Suprapubic skin (tissue), 4 donors: ENCODE data around the gene THBS3.

ENCODE experiments used
- CTCF ChIP-seq, 2 donors: fragments of 200-600 bp in 1 of 2; fragments of 450-650 bp in 1 of 2; sonication (generic) in 1 of 2; IDR thresholded peaks; one replicate each; pipeline ENCODE4 v1.5.1; 2016 to 2019; ENCODE audit warnings: antibody characterized with exemption in 2 of 2, mild to moderate bottlenecking in 1 of 2, moderate library complexity in 1 of 2
- EP300 ChIP-seq: sonication (generic); formaldehyde crosslinking; IDR thresholded peaks from one replicate; pipeline ENCODE4 v1.6.1; 2017; ENCODE audit warnings: antibody characterized with exemption
- POLR2A ChIP-seq, 2 donors: fragments of 450-650 bp; IDR thresholded peaks; one replicate each; pipeline ENCODE4 v1.6.1; 2017; ENCODE audit warnings: antibody characterized with exemption in 2 of 2, mild to moderate bottlenecking in 2 of 2, moderate library complexity in 2 of 2
- POLR2AphosphoS5 ChIP-seq, 3 donors: sonication (generic); formaldehyde crosslinking; IDR thresholded peaks; one replicate each; pipeline ENCODE4 v1.6.1; 2017; ENCODE audit warnings: antibody characterized with exemption in 3 of 3

DNA sequence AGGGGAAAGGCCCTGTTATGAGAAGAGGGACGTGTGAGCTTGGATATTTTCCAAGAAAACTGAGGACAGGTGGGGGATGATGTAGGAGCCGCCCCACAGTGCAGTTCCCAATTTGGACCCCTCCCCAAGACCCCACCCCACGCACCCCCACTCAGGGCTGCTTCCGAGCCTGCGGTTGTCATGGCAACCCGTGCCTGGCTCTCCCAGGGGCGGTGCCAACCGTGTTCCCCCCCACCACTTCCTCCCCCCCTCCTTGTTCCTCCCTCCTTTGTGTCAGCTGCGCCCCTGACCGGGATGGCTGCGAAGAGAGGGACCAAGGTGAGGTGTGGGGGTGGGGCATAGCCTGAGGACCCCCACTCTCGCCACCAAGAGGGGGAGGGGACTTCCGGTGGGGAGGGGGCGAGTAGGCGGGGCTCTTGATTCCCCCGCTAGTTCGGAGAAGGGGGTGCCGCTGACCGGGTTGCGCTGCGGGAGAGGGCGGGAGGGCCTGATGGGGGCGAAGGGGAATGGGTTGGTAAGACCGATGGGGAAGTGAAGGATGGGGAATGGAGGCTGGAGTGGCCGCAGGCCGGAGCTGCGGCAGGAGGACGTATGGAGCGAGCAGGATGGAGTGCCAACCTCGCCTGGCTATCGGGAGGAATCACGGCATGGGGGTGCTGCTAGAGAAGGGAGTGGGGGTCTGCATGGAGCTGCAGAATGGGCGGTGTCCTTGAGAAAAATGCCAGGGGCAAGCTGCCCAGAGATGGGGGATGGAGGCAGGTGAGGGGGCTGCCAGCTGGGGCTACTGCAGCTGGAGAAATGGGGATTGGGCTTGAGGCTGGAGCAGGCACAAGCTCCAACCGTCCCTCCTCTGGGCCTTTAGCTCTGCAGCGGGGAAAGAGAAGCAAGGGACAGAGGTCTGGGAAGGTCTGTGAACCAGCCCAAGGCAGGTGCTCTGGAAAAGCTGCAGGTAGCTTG lies 33.1 kb downstream of the THBS3 start:
- TF ChIP-seq CTCF (IDR thresholded peaks at IDR 0.05) (no peak), POLR2AphosphoS5 (IDR thresholded peaks at IDR 0.05) (no peak), EP300 (no peak), POLR2A (IDR thresholded peaks at IDR 0.05) (no peak)
